Measurements from ENCODE around the gene HYAL2. TPM values are rescaled to one million over a fixed set of nuclear protein-coding genes. Genes with fewer than 3 reads are reported as not detected.

Gene HYAL2
- total RNA-seq, 4 donors from 2014 or later: 106 to 348 (median 175) TPM

- TF ChIP-seq CTCF (IDR thresholded peaks at IDR 0.05): no peak
- DNase-seq (ENCODE audit: low spot score) (no peak), ATAC-seq (ENCODE audit: low FRiP score) (no peak)
Observed at GRCh38 chr3:50341996-50342650, 19.6 kb upstream of the HYAL2 start.

DNA sequence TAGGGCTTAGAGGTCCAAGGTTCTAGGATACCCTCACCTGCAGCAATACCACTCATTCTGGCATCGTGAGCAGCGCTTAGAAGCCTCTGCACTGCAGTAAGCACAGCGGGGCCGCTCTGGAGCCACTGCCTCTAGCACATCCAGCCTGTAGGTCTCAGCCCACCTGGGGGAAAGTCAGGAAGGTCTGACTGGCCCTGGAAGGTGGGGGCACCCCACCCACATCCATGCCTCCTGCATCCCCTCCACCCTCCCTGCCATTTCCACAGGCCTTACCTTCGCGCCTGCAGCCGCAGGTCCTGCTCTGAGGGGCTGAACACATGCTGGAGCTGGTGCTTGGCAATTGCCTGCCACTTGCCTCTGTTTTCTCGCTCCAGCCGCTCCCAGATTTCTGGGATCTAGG lies 19.0 kb upstream of the HYAL2 start:
- DNase-seq (ENCODE audit: low spot score) (no peak), ATAC-seq (ENCODE audit: low FRiP score) (no peak)
- no peak for TF ChIP-seq CTCF (IDR thresholded peaks at IDR 0.05)

GRCh38 chr3:50340448-50341329 lies 18.1 kb upstream of the HYAL2 start, which contains the start of gene RASSF1:
TSS of gene RASSF1 (minus strand) at chr3:50340836. CDS start at chr3:50340805, 31 bp downstream.
- peak; percentile 21 for ATAC-seq (ENCODE audit: low FRiP score)
- no peak for DNase-seq (ENCODE audit: low spot score)

DNA sequence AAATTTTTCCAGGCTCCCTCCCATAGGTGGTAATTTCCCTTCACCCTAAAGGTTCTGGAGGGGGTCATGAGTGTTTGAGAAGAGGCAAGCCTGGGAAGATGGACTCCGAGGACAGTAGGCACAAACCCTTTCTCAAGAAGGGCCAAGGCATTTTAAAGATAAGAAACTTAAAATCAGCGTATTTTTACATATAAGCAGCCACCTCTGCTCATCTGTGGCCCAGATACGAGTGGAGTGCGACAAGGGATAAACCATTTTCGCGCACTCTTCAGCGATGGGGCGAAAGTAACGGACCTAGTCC lies 17.6 kb upstream of the HYAL2 start:
- no peak for DNase-seq (ENCODE audit: low spot score)
- ATAC-seq (ENCODE audit: low FRiP score): no peak
- no peak for TF ChIP-seq CTCF (IDR thresholded peaks at IDR 0.05)

More at GRCh38 chr3:50340448-50341329, 18.1 kb upstream of the HYAL2 start, which contains the start of gene RASSF1:
- no peak for TF ChIP-seq CTCF (IDR thresholded peaks at IDR 0.05)

DNA sequence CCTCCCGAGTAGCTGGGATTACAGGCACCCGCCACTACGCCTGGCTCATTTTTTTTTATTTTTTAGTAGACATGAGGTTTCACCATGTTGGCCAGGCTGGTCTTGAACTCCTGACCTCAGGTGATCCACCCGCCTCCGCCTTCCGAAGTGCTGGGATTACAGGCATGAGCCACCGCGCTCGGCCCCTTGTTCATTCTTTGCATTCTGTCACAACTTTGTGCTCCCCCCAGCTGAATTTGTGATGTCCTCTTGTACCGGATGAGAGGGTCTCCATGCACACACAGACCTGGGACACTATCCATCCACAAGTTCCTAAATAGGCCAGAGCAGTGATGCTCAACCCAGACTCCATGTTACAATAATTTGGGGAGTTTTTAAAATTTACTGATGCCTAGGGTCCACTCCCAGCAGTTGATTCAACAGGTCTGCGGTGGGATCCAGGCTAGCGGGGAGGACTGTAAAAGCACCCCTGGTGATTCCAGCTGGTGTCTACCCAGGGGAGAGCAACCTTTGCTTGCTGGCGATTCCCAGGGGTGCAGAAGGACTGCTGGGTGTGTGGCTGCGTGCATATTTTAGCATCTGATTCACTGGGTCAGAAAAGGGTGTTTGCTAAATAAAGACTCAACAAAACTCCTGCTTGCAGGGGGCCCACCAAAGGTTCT lies 17.1 kb upstream of the HYAL2 start:
- TF ChIP-seq CTCF (IDR thresholded peaks at IDR 0.05): no peak
- ATAC-seq (ENCODE audit: low FRiP score): no peak
- no peak for DNase-seq (ENCODE audit: low spot score)

DNA sequence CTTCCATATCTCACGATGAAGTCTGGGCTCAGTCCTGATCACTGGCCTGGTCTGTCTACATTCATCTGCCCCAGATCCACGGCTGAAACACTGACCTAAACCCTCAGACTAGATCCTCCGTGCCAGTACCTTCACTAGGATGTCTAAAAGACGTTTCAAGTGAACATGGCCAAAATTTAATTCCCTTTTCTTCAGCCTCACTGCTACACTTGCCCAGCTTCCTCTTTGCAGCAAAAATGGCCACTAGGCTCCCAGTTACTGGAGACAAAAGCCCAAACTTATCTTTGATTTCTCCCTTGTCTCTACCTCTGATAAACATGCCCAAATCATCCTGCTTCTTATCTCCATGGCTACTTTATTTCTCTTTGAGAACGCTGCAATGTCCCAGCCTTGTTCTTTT lies 16.4 kb upstream of the HYAL2 start:
- ATAC-seq (ENCODE audit: low FRiP score) (no peak), DNase-seq (ENCODE audit: low spot score) (no peak)
- TF ChIP-seq CTCF (IDR thresholded peaks at IDR 0.05): no peak

Data from omental fat pad (tissue), 4 donors.